Measurements from ENCODE around the gene VAMP3. TPM values are rescaled to one million over a fixed set of nuclear protein-coding genes. Genes with fewer than 3 reads are reported as not detected.

Gene VAMP3
- total and polyA plus RNA-seq, 9 of the 15 experiments (the other 6 are each of a cell fraction or from before 2014, with no cell fraction given) = 27.1 to 71.3 (median 47.5) TPM

DNA sequence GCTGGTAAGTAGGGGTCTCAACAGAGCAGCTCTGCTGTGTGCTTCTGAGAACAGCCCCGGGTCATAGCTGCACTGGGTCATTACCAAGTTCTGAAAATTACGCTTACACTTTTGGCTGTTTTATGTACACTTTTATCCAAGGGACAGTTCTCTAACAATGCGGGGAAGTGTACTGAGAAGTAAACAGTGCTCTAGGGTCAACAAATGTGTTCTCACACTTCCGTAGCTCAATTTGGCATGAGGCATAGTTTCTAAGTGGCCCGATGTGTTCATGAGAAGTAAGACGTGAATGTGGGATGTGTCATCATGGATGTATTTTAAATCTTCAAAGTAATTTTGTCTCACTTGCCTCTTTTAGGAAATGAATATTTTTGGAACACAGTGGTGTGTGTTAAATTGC is 10.9 kb upstream of the VAMP3 start (continued):
- TF ChIP-seq AFF1 (IDR thresholded peaks at IDR 0.05; ENCODE audit: low read depth in 1 of 2, partially characterized antibody in 2 of 2) = no peak
- TF ChIP-seq FOXK2 (conservative IDR thresholded peaks at IDR 0.05 in 1 of 2, IDR thresholded peaks at IDR 0.05 in 1 of 2; ENCODE audit: low read depth in 2 of 2) = no peak

DNA sequence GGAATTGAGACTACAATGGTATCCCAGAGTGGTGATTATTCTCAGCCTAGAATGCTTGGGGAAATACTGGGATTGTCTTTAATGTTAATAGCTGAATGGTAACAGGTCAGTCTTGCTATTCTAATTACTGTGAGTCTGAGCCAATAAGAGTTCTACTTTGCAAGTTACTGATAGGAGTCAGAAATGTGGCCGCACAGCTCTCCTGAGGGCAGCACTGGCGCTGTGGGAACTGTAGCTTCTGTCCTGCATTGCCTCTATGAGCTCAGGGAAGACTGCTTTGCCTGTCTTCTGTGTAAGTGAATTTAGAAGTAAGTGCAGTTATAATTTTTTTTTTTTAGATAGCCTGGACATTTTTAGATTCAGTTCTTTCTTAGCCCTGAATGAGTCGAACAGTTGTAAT is 10.0 kb upstream of the VAMP3 start:
- no peaks in the 10 kb centered on the region for H3K9me3 ChIP-seq (replicated peaks; ENCODE audit: control insufficient read depth, insufficient read depth, low read depth, low read length)
- in situ Hi-C loops (cut with MboI) (no loop called here), intact Hi-C loops (cut with micrococcal nuclease) (no loop called here)
- BruUV-seq (replicated peaks) = no TSS peak
- CTCF ChIA-PET (ENCODE audit: low intra/inter-chr PET ratio) = no interaction called here
- FAIRE-seq (peak; percentile 23), DNase-seq (ENCODE audit: extremely low read depth in 1 of 4, low spot score in 3 of 4) (peak in 1 of 4 experiments; percentile 46), ATAC-seq (peak; percentile 91)
- TF ChIP-seq SIRT6 (IDR thresholded peaks at IDR 0.05; ENCODE audit: low read depth, low read length) = no peak
- TF ChIP-seq, protein P1, sequence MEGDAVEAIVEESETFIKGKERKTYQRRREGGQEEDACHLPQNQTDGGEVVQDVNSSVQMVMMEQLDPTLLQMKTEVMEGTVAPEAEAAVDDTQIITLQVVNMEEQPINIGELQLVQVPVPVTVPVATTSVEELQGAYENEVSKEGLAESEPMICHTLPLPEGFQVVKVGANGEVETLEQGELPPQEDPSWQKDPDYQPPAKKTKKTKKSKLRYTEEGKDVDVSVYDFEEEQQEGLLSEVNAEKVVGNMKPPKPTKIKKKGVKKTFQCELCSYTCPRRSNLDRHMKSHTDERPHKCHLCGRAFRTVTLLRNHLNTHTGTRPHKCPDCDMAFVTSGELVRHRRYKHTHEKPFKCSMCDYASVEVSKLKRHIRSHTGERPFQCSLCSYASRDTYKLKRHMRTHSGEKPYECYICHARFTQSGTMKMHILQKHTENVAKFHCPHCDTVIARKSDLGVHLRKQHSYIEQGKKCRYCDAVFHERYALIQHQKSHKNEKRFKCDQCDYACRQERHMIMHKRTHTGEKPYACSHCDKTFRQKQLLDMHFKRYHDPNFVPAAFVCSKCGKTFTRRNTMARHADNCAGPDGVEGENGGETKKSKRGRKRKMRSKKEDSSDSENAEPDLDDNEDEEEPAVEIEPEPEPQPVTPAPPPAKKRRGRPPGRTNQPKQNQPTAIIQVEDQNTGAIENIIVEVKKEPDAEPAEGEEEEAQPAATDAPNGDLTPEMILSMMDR (IDR thresholded peaks at IDR 0.05 in 2 of 3, conservative IDR thresholded peaks at IDR 0.05 in 1 of 3; ENCODE audit: insufficient read depth in 2 of 3, low read depth in 1 of 3, low read length in 3 of 3) = 0 out of 6 replicates have a peak, but pooled peaks of 1 of the 3 experiments have one; percentile 9
- TF ChIP-seq SAFB2 (IDR thresholded peaks at IDR 0.05; ENCODE audit: borderline replicate concordance, low read depth, low read length, severe bottlenecking) = no peak
- TF ChIP-seq SNRNP70 (optimal IDR thresholded peaks at IDR 0.05; ENCODE audit: low read depth, low read length) = no peak
- peak overlapping the region; percentile 41; the same call in 1 of the 2 replicates for H2AFZ ChIP-seq (ENCODE audit: low read depth, low read length)
- 7% methylated on average over 3 of the region's 3 CpGs for WGBS (ENCODE audit: insufficient coverage, low coverage, missing lambda C conversion rate)
- H3K36me3 ChIP-seq (ENCODE audit: control insufficient read depth, insufficient read depth, low read length) = no peaks in the 10 kb centered on the region
- H3K27ac ChIP-seq (ENCODE audit: extremely low read depth, low read depth, low read length) = no peak overlapping the region
- no peaks in the 10 kb centered on the region for H3K9me1 ChIP-seq (ENCODE audit: control insufficient read depth, insufficient read depth, low read length)
- H4K20me1 ChIP-seq (replicated peaks; ENCODE audit: control insufficient read depth, insufficient read depth, low read length) = no peaks in the 10 kb centered on the region
- H3K9ac ChIP-seq (ENCODE audit: insufficient read depth in 1 of 2, low read depth in 2 of 2, low read length in 2 of 2) = no peak overlapping the region
- peaks cover 0 to 4% of the 10 kb centered on the region in 2 experiments; a peak in 2 of 5 replicates for H3K27me3 ChIP-seq (ENCODE audit: control insufficient read depth in 2 of 2, insufficient read depth in 2 of 2, low read length in 2 of 2)
- no peak overlapping the region for H3K4me3 ChIP-seq
- POLR2A ChIA-PET = interaction anchor here (0.6 to 1.0 kb wide), 3 partner anchors 8 to 52 kb away, joined by 3 to 4 read pairs (median 3); partner anchors contain the start of gene VAMP3
- peaks cover 0 to 4% of the 10 kb centered on the region in 2 experiments; a peak in 2 of 5 replicates for H3K4me1 ChIP-seq (replicated peaks in 1 of 2; ENCODE audit: control insufficient read depth in 2 of 2, insufficient read depth in 2 of 2, low read length in 2 of 2)
- no peaks in the 10 kb centered on the region for H3K79me2 ChIP-seq (ENCODE audit: control insufficient read depth, insufficient read depth, low read length)
- peak overlapping the region; percentile 28; the same call in 1 of the 2 replicates for H3K4me2 ChIP-seq (ENCODE audit: insufficient read depth, low read length)
